Psoas muscle (tissue), 8 donors: ENCODE measurements around the gene CERS1. TPM values are rescaled to one million over a fixed set of nuclear protein-coding genes. Genes with fewer than 3 reads are reported as not detected.

Experiments used
- ATAC-seq, 4 donors: fragments of 200-7000 bp; cut with Tn5 transposase; one replicate each; pipeline ENCODE4 v1.9.1; 2020; ENCODE audit warnings: moderate library complexity in 3 of 4, mild to moderate bottlenecking in 2 of 4
- DNase-seq, 2 donors: peaks; one replicate each; pipeline ENCODE4 v3.0.0-alpha.2; 2020
- H3K27ac ChIP-seq: fragments of 200-600 bp; one replicate; pipeline ENCODE4 v1.8.0; 2022
- H3K27me3 ChIP-seq, 3 donors: fragments of 200-600 bp in 1 of 3; one replicate each; pipeline versions ENCODE4 v1.6.1 to v1.8.0; 2013 to 2022; ENCODE audit warnings: low read length in 2 of 3, mild to moderate bottlenecking in 2 of 3, moderate library complexity in 1 of 3; ENCODE audit not compliant: insufficient read depth in 3 of 3
- H3K36me3 ChIP-seq, 2 donors: fragments of 200-600 bp in 1 of 2; one replicate each; pipeline versions ENCODE4 v1.6.1 to v1.8.0; 2013 to 2022; ENCODE audit warnings: low read depth in 1 of 2, mild to moderate bottlenecking in 1 of 2, moderate library complexity in 1 of 2; ENCODE audit not compliant: insufficient read depth in 1 of 2
- H3K4me1 ChIP-seq: fragments of 200-600 bp; one replicate; pipeline ENCODE4 v1.8.0; 2022
- H3K4me3 ChIP-seq: fragments of 200-600 bp; one replicate; pipeline ENCODE4 v1.8.0; 2022; ENCODE audit warnings: mild to moderate bottlenecking
- H3K9me3 ChIP-seq: fragments of 200-600 bp; one replicate; pipeline ENCODE4 v1.8.0; 2022
- WGBS, 3 donors: extraction: QIAGEN DNeasy Blood & Tissue Kit; methylation state at CpG; one replicate each; pipeline versions ENCODE4 v1.1.6 to v1.1.7; 2013; 5-methylcytosine and 5-hydroxymethylcytosine counted together
- intact Hi-C, 2 donors: fragments of 100-400 bp; cut with DNase I; formaldehyde crosslinking; loops; one replicate each; pipeline versions ENCODE4 v1.11.0 to v1.14.2; 2022
- polyA plus RNA-seq, 3 donors: library from polyadenylated mRNA; stranded (reverse); fragments of 200-250 nt; gene quantifications; one replicate each; pipeline ENCODE4 v1.2.3, GENCODE V29; 2013
- total RNA-seq, 4 donors: library from RNA; stranded (reverse); fragmentation: NEBNext Ultra II Directional in 2 of 4; extraction: Animal tissue kit (Norgen Biotek cat#: 25700) in 2 of 4; gene quantifications; one replicate each; pipeline versions ENCODE4 v1.2.1 to v1.2.4, GENCODE V29; 2021 to 2023
- TF ChIP-seq, protein P1 (sequence below): fragments of 200-600 bp; IDR thresholded peaks from one replicate; pipeline ENCODE4 v1.8.0; 2022; ENCODE audit warnings: antibody characterized with exemption
- donor health status: healthy with polysubstance abuse.
- donor health status: DM: no; HTN: no; CAD: no; lungs with moderate emphysema.
- donor health status: Bipolar disorder and iron deficiency.
- donor health status: healthy.
- donor health status: DM: yes; HTN: yes; CAD: no.
- donor health status: DM: no; HTN: no; CAD: no.
- donor health status: DM: no; HTN: no; CAD: no.
- donor health status: DM: yes; HTN: yes; CAD: no.

CERS1 gene
- total and polyA plus RNA-seq, 7 donors, result 2.1 to 6.4 (median 4.5) TPM

DNA sequence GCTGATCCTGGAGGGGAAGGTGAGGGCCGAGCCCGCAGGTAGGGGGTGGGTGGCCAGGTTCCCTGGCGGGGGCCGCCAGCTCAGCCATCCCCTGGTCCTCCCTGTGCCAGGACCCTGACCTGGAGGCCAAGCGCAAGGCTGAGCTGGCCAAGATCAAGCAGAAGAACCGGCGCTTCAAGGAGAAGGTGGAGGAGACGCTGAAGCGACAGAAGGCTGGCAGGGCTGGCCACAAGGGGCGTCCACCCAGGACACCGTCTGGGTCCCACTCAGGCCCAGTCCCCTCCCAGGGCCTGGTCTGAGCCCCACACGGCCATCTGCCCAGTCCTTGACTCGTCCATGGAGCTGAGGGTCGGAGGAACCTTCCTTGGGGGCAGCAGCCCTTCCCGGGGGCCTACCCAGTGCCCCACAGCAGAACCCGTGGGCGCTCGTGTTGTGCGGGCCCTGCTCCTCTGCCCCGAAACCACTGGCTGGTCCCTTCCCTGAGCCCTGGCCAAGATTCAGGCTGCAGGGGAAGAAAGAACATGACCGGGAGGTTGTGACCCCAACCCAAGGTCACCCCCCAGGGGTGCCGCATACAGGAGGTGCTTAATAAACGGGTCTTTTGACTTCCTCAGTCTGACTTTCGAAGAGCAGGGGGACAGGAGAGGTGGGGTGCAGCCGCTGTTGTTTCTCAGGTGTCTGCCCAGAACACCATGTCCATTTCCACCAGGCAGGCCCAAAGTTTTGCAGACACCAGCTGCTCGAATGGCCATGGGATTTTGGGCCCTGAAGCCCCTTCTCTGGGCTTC, 32.3 kb upstream of the CERS1 start:
- no peaks in the 10 kb centered on the region for H3K9me3 ChIP-seq
- H3K4me3 ChIP-seq, result no peak overlapping the region
- H3K4me1 ChIP-seq, result no peaks in the 10 kb centered on the region
- intact Hi-C loops, result no loop called here
- DNase-seq (no peak), ATAC-seq (no peak)
- H3K36me3 ChIP-seq, result peaks cover 9 to 90% of the 10 kb centered on the region in 2 donors
- H3K27me3 ChIP-seq, result no peaks in the 10 kb centered on the region
- 81 to 84% (median 82%) methylated on average over 25 to 26 of the region's 26 CpGs for WGBS, 3 donors
- TF ChIP-seq, protein P1, sequence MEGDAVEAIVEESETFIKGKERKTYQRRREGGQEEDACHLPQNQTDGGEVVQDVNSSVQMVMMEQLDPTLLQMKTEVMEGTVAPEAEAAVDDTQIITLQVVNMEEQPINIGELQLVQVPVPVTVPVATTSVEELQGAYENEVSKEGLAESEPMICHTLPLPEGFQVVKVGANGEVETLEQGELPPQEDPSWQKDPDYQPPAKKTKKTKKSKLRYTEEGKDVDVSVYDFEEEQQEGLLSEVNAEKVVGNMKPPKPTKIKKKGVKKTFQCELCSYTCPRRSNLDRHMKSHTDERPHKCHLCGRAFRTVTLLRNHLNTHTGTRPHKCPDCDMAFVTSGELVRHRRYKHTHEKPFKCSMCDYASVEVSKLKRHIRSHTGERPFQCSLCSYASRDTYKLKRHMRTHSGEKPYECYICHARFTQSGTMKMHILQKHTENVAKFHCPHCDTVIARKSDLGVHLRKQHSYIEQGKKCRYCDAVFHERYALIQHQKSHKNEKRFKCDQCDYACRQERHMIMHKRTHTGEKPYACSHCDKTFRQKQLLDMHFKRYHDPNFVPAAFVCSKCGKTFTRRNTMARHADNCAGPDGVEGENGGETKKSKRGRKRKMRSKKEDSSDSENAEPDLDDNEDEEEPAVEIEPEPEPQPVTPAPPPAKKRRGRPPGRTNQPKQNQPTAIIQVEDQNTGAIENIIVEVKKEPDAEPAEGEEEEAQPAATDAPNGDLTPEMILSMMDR, result no peak
- H3K27ac ChIP-seq, result no peak overlapping the region

DNA sequence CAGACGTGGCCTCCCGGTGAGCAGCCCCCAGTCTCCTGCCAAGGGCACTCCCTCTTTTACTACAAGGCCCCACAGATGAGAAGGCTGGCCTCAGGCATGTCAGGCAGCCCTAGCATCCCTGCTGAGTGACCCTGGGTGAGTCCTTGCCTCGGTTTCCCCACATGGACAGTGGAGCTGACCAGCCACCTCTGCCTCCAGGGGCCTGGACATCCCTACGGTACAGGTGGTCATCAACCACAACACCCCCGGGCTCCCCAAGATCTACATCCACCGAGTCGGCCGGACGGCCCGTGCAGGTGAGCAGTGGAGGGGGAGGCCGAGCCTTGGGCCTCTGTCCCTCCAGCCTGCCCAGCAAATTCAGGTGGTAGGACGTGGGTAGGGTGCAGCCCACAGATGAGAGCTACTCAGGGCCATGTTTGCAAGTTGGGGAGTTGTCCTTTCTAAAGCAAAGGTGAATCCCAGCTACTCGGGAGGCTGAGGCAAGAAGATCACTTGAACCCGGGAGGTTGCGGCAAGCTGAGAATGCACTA, 28.8 kb upstream of the CERS1 start:
- ATAC-seq (no peak), DNase-seq (no peak)
- WGBS, 3 donors, result 89 to 94% (median 92%) methylated on average over 15 of the region's 15 CpGs
- intact Hi-C loops, result no loop called here
- no peak overlapping the region for H3K4me3 ChIP-seq
- H3K27ac ChIP-seq, result no peak overlapping the region
- peaks cover 11% of the 10 kb centered on the region for H3K4me1 ChIP-seq
- TF ChIP-seq, protein P1, result no peak
- H3K27me3 ChIP-seq, result no peaks in the 10 kb centered on the region
- no peaks in the 10 kb centered on the region for H3K9me3 ChIP-seq
- H3K36me3 ChIP-seq, result peaks cover 9 to 86% of the 10 kb centered on the region in 2 donors

DNA sequence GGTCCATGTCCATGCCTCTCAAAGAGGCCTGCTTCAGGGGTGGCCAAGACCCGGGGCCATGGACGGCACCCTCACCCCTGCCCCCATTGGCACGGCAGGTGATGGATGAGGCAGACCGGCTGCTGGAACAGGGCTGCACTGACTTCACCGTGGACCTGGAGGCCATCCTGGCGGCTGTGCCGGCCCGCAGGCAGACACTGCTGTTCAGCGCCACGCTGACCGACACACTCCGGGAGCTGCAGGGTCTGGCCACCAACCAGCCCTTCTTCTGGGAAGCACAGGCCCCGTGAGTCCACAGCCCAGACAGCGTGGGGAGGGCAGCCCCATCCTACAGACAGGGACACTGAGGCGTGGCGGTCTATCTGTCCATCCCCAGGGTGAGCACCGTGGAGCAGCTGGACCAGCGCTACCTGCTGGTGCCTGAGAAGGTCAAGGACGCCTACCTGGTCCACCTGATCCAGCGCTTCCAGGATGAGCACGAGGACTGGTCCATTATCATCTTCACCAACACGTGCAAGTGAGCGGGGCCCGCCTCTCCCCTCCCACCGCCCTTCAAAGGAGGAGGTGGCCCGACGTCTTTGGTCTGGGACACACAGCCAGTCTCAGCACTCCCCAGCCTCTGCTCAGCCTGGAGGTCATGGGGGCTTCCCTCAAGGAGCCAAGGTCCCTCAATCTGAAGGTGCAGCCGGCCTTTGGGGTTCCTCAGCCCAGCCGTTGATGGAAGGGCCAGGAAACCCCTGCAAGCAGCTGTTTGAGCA, 26.4 kb upstream of the CERS1 start:
- 73 to 75% (median 75%) methylated on average over 26 to 29 of the region's 29 CpGs for WGBS, 3 donors
- DNase-seq (no peak), ATAC-seq (no peak)
- TF ChIP-seq, protein P1, result no peak
- H3K4me3 ChIP-seq, result no peak overlapping the region
- no peaks in the 10 kb centered on the region for H3K27me3 ChIP-seq
- H3K4me1 ChIP-seq, result peaks cover 20% of the 10 kb centered on the region
- H3K36me3 ChIP-seq, result peaks cover 5 to 63% of the 10 kb centered on the region in 2 donors
- no peaks in the 10 kb centered on the region for H3K9me3 ChIP-seq
- no peak overlapping the region for H3K27ac ChIP-seq
- intact Hi-C loops, result no loop called here

DNA sequence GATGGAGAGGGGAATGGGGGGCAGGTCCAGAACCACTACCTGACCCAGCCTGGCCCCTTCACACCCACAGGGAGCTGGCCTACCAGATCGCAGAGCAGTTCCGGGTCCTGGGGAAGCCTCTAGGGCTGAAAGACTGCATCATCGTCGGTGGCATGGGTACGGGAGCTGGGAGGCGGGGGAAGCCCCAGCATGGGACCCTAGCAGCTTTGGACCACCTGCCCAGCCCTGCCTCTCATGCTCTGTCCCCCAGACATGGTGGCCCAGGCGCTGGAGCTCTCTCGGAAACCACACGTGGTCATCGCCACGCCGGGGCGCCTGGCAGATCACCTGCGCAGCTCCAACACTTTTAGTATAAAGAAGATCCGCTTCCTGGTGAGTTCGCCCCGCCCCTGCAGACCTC, 25.6 kb upstream of the CERS1 start:
- Histone ChIP-seq H3K4me3 (no peak overlapping the region), H3K27me3 (no peaks in the 10 kb centered on the region), H3K4me1 (peaks cover 20% of the 10 kb centered on the region), H3K9me3 (no peaks in the 10 kb centered on the region), H3K27ac (no peak overlapping the region), H3K36me3 (peaks cover 5 to 55% of the 10 kb centered on the region in 2 donors)
- ATAC-seq (no peak), DNase-seq (no peak)
- WGBS, 3 donors, result 89 to 93% (median 90%) methylated on average over 17 of the region's 17 CpGs
- intact Hi-C loops, result no loop called here
- TF ChIP-seq, protein P1, result no peak
